Activated CD4-positive, alpha-beta T cell treated with anti-CD3 and anti-CD28 coated beads, Interleukin-2, amount 50 U/mL, for 24 hours (primary cell): ENCODE results near the gene MEG3.

Experiments
- DNase-seq, 2 donors: peaks; one replicate each; pipeline ENCODE4 v3.0.0-alpha.2; 2020; ENCODE audit warnings: low read depth in 1 of 2, low spot score in 1 of 2

Gene MEG3

GRCh38 chr14:100830681-100831080 is 4.8 kb downstream of the MEG3 start:
- DNase-seq, result no peak

GRCh38 chr14:100832311-100832960 is 6.5 kb downstream of the MEG3 start:
- no peak for DNase-seq

GRCh38 chr14:100834082-100834793 is 8.3 kb downstream of the MEG3 start:
- no peak for DNase-seq

- no peak for DNase-seq
Measured at GRCh38 chr14:100834794-100835547, 9.1 kb downstream of the MEG3 start.

GRCh38 chr14:100835548-100836310 is 9.8 kb downstream of the MEG3 start:
- no peak for DNase-seq

- no peak for DNase-seq
Measured at GRCh38 chr14:100836311-100836805, 10.4 kb downstream of the MEG3 start.

- no peak for DNase-seq
Measured at GRCh38 chr14:100836941-100837804, 11.3 kb downstream of the MEG3 start.

- DNase-seq, result no peak
Measured at GRCh38 chr14:100837805-100838350, 12.0 kb downstream of the MEG3 start.

GRCh38 chr14:100838493-100839314 is 12.8 kb downstream of the MEG3 start:
- no peak for DNase-seq

GRCh38 chr14:100839315-100839585 is 13.3 kb downstream of the MEG3 start:
- no peak for DNase-seq

GRCh38 chr14:100839681-100840111 is 13.8 kb downstream of the MEG3 start:
- no peak for DNase-seq

- no peak for DNase-seq
Measured at GRCh38 chr14:100840286-100841065, 14.6 kb downstream of the MEG3 start.

GRCh38 chr14:100841066-100841760 is 15.3 kb downstream of the MEG3 start:
- DNase-seq, result no peak

GRCh38 chr14:100841761-100842403 is 16.0 kb downstream of the MEG3 start:
- DNase-seq, result no peak

- DNase-seq, result no peak
Measured at GRCh38 chr14:100842799-100843198, 16.9 kb downstream of the MEG3 start.

GRCh38 chr14:100844082-100844408 is 18.1 kb downstream of the MEG3 start:
- DNase-seq, result no peak

- no peak for DNase-seq
Measured at GRCh38 chr14:100844421-100844820, 18.5 kb downstream of the MEG3 start.

GRCh38 chr14:100844846-100845245 is 18.9 kb downstream of the MEG3 start:
- no peak for DNase-seq
